K562 (cell line): ENCODE measurements around the gene KCNQ5. TPM values are rescaled to one million over a fixed set of nuclear protein-coding genes. Genes with fewer than 3 reads are reported as not detected.

Experiments
- ATAC-seq: fragments of 200-7000 bp; cut with Tn5 transposase; 3 replicates; pipeline ENCODE4 v1.9.1; 2020; ENCODE audit warnings: moderate library complexity
- BruUV-seq: library from RNA; stranded (reverse); fragments of 400-500 nt; replicated peaks from 2 replicates; lab custom pipeline; 2021; lab: Mats Ljungman, UMichigan
- CTCF ChIA-PET: fragments of 300-600 bp; formaldehyde crosslinking; extraction: SDS; loops from one replicate; lab custom pipeline; 2021; ENCODE audit warnings: low intra/inter-chr PET ratio; lab: Yijun Ruan, JAX
- POLR2A ChIA-PET: fragments of 300-600, 350-650 bp; sonication (Branson Sonifier 250); formaldehyde crosslinking; extraction: SDS; loops from one replicate; lab custom pipeline; 2021; ENCODE audit warnings: antibody characterized with exemption, inconsistent platforms; lab: Yijun Ruan, JAX
- DNase-seq, 4 experiments: peaks; one replicate each; pipeline versions ENCODE4 v3.0.0 to v3.0.0-alpha.2; 2011 to 2018; ENCODE audit warnings: low spot score in 3 of 4, mixed read lengths in 3 of 4; ENCODE audit errors: extremely low read depth in 1 of 4
- FAIRE-seq: peaks from 2 replicates; lab custom pipeline; 2011; peaks lifted over from hg19 to GRCh38; lab: Jason Lieb, UNC
- H2AFZ ChIP-seq: 2 replicates; pipeline ENCODE4 v1.6.0; 2011; ENCODE audit warnings: low read depth, low read length, control low read depth, inconsistent platforms
- H3K27ac ChIP-seq: fragments of 200-600 bp; 3 replicates; pipeline ENCODE4 v1.8.0; 2011; ENCODE audit warnings: low read depth, mild to moderate bottlenecking, control low read depth, inconsistent platforms, low read length, moderate library complexity, mixed read lengths; ENCODE audit errors: extremely low read depth
- H3K27me3 ChIP-seq, 2 experiments: fragments of 300-600 bp in 1 of 2; 2 replicates in 1 of 2; 3 replicates in 1 of 2; pipeline versions ENCODE4 v1.6.0 to v1.8.0; 2011; ENCODE audit warnings: inconsistent platforms in 2 of 2, low read length in 2 of 2, mild to moderate bottlenecking in 1 of 2, mixed read lengths in 1 of 2, moderate library complexity in 1 of 2; ENCODE audit not compliant: control insufficient read depth in 2 of 2, insufficient read depth in 2 of 2
- H3K36me3 ChIP-seq: fragments of 300-600 bp; 3 replicates; pipeline ENCODE4 v1.8.0; 2011; ENCODE audit warnings: mild to moderate bottlenecking, low read length, inconsistent platforms; ENCODE audit not compliant: control insufficient read depth, insufficient read depth
- H3K4me1 ChIP-seq, 2 experiments: fragments of 200-600 bp in 1 of 2; replicated peaks in 1 of 2; 2 replicates in 1 of 2; 3 replicates in 1 of 2; pipeline versions ENCODE4 v1.5.1 to v1.8.0; 2011; ENCODE audit warnings: inconsistent platforms in 2 of 2, low read length in 2 of 2, mild to moderate bottlenecking in 1 of 2, mixed read lengths in 1 of 2, moderate library complexity in 1 of 2; ENCODE audit not compliant: control insufficient read depth in 2 of 2, insufficient read depth in 2 of 2
- H3K4me2 ChIP-seq: 2 replicates; pipeline ENCODE4 v1.6.1; 2011; ENCODE audit warnings: low read length, control low read depth, inconsistent platforms, mixed read lengths; ENCODE audit not compliant: insufficient read depth
- H3K4me3 ChIP-seq: fragments of 200-600 bp; sonication (generic), shearing (Covaris generic); 2 replicates; pipeline ENCODE4 v1.5.1; 2016; ENCODE audit warnings: control low read depth, inconsistent platforms
- H3K79me2 ChIP-seq: fragments of 200-600 bp; 3 replicates; pipeline ENCODE4 v1.8.0; 2011; ENCODE audit warnings: low read length, inconsistent platforms; ENCODE audit not compliant: control insufficient read depth, insufficient read depth
- H3K9ac ChIP-seq, 2 experiments: 2 replicates each; pipeline versions ENCODE4 v1.6.0 to v1.6.1; 2011; ENCODE audit warnings: low read depth in 2 of 2, low read length in 2 of 2, control low read depth in 1 of 2, inconsistent platforms in 1 of 2, mild to moderate bottlenecking in 1 of 2, mixed read lengths in 1 of 2; ENCODE audit not compliant: insufficient read depth in 1 of 2
- H3K9me1 ChIP-seq: one replicate; pipeline ENCODE4 v1.6.0; 2011; ENCODE audit warnings: inconsistent platforms, mild to moderate bottlenecking, low read length, moderate library complexity; ENCODE audit not compliant: control insufficient read depth, insufficient read depth
- H3K9me3 ChIP-seq: replicated peaks from 2 replicates; pipeline ENCODE4 v1.5.1; 2011; ENCODE audit warnings: low read depth, low read length, inconsistent platforms; ENCODE audit not compliant: control insufficient read depth, insufficient read depth
- H4K20me1 ChIP-seq: replicated peaks from 2 replicates; pipeline ENCODE4 v1.6.1; 2011; ENCODE audit warnings: low read length, inconsistent platforms, mixed read lengths; ENCODE audit not compliant: control insufficient read depth, insufficient read depth
- GABPB1 ChIP-seq: sonication (generic); formaldehyde crosslinking; IDR thresholded peaks from 2 replicates; pipeline ENCODE4 v1.8.0; 2022; ENCODE audit warnings: mild to moderate bottlenecking, missing genetic modification reagents
- KDM5B ChIP-seq: fragments of 200-600 bp; sonication (generic); IDR thresholded peaks from 2 replicates; pipeline ENCODE4 v1.6.1; 2012; ENCODE audit warnings: low read depth, mild to moderate bottlenecking, moderate library complexity, low read length, control low read depth, inconsistent platforms; ENCODE audit not compliant: insufficient replicate concordance
- MAFF ChIP-seq: IDR thresholded peaks from 2 replicates; pipeline ENCODE4 v1.6.1; 2012; ENCODE audit warnings: low read length, improper control_type of control experiment
- NR4A1 ChIP-seq, 2 experiments: fragments of 250-450 bp in 1 of 2; fragments of 450-650 bp in 1 of 2; sonication (Bioruptor Pico) in 1 of 2; IDR thresholded peaks; 2 replicates each; pipeline versions ENCODE4 v1.4.0 to v1.6.1; 2016 to 2020; ENCODE audit warnings: mild to moderate bottlenecking in 2 of 2, missing compliant biosample characterization in 1 of 2, missing genetic modification characterization in 1 of 2, moderate library complexity in 1 of 2
- TEAD4 ChIP-seq, 2 experiments: sonication (generic) in 1 of 2; formaldehyde crosslinking in 1 of 2; IDR thresholded peaks; 2 replicates each; pipeline versions ENCODE4 v1.6.1 to v1.8.0; 2012 to 2022; ENCODE audit warnings: borderline replicate concordance in 1 of 2, inconsistent platforms in 1 of 2, low read length in 1 of 2, mild to moderate bottlenecking in 1 of 2, missing genetic modification reagents in 1 of 2
- ZNF444 ChIP-seq: fragments of 250-450 bp; sonication (Bioruptor Pico); IDR thresholded peaks from 2 replicates; pipeline ENCODE4 v1.4.0; 2020; ENCODE audit warnings: mild to moderate bottlenecking, moderate library complexity
- WGBS: fragments of 100-300 bp; shearing (Covaris generic); methylation state at CpG from one replicate; pipeline ENCODE4 v1.1.6; 2016; ENCODE audit warnings: low coverage, mixed read lengths; ENCODE audit not compliant: insufficient coverage; ENCODE audit errors: missing lambda C conversion rate; 5-methylcytosine and 5-hydroxymethylcytosine counted together
- in situ Hi-C: fragments of 300-500 bp; cut with MboI; formaldehyde crosslinking; loops from 4 replicates; pipeline ENCODE4 v1.15.0; 2018; ENCODE audit warnings: inconsistent platforms, mixed read lengths
- intact Hi-C: fragments of 100-400 bp; cut with micrococcal nuclease; formaldehyde crosslinking; loops from 2 replicates; pipeline ENCODE4 v1.14.2; 2022
- polyA plus RNA-seq, 8 experiments: library from polyadenylated mRNA; depleted of rRNA in 4 of 8; stranded (reverse) in 5 of 8; unstranded in 3 of 8; fragments of >200 nt; fragmentation: Nextera tagmentation in 2 of 8; fragmentation: Illumina TruSeq in 1 of 8; extraction: Ambion mirVana in 2 of 8; extraction: Trizol in 1 of 8; gene quantifications; 2 replicates each; pipeline versions ENCODE4 v1.2.1 to v1.2.3, GENCODE V29; 2011 to 2014; ENCODE audit warnings: inconsistent platforms in 1 of 8, missing spikeins in 1 of 8
- total RNA-seq, 7 experiments: library from RNA; depleted of rRNA in 6 of 7; stranded (reverse); fragments of >200 nt in 6 of 7; fragmentation: Illumina TruSeq in 2 of 7; extraction: Trizol in 2 of 7; gene quantifications; 2 replicates each; pipeline versions ENCODE4 v1.2.1 to v1.2.3, GENCODE V29; 2011 to 2021; ENCODE audit warnings: low replicate concordance in 1 of 7

Gene KCNQ5
- total and polyA plus RNA-seq, 9 of the 15 experiments (the other 6 are each of a cell fraction or from before 2014, with no cell fraction given), result 0.31 to 5.9 (median 2.6) TPM

DNA sequence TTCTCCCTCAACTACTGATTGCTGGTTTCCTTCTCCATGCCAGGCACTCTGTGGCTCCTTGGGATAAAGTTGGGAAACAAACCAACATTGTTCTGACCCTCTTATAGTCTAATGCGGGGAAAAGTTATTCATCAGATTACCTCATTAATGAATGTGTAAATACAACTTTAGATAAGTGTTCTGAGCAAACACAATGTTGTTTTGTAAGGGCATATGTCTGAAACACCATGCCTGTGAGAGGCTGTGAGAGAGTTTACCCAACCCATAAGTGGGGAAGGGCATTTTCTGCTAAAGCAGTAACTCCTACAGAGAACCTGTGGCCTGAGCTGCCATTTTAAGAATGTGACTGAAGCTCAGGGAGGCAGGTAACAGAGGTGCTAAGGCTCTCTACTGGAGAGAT, 319.9 kb downstream of the KCNQ5 start:
- Histone ChIP-seq H3K27me3 (no peaks in the 10 kb centered on the region), H2AFZ (no peak overlapping the region), H3K9me3 (no peaks in the 10 kb centered on the region), H4K20me1 (no peaks in the 10 kb centered on the region), H3K36me3 (no peaks in the 10 kb centered on the region), H3K9me1 (no peaks in the 10 kb centered on the region), H3K4me3 (no peak overlapping the region), H3K79me2 (no peaks in the 10 kb centered on the region), H3K4me1 (no peaks in the 10 kb centered on the region), H3K27ac (no peak overlapping the region), H3K4me2 (no peak overlapping the region), H3K9ac (no peak overlapping the region)
- intact Hi-C loops (no loop called here), in situ Hi-C loops (no loop called here)
- no TSS peak for BruUV-seq
- TF ChIP-seq GABPB1 (CRISPR knock-in tag) (no peak), KDM5B (no peak), ZNF444 (CRISPR knock-in tag) (no peak), MAFF (no peak), NR4A1 (CRISPR knock-in tag; IDR thresholded peaks at IDR 0.05) (no peak), NR4A1 (tag; IDR thresholded peaks at IDR 0.05) (no peak), TEAD4 (IDR thresholded peaks at IDR 0.05; ENCODE audit: low read length) (no peak), TEAD4 (CRISPR knock-in tag; IDR thresholded peaks at IDR 0.05; ENCODE audit: borderline replicate concordance) (no peak)
- 0% methylated on average over 1 of the region's 1 CpG for WGBS
- ChIA-PET POLR2A (interaction anchor here (2.3 kb wide), 1 partner anchor 12 kb away, joined by 6 read pairs; no protein-coding TSS in a partner anchor), CTCF (no interaction called here)
- no peak for ATAC-seq
- no peak for DNase-seq
- FAIRE-seq, result no peak
